ENCODE results near the gene RIGI.
"Not testable (repeated sequence)": the region's sequence is repeated elsewhere in the genome, so short reads cannot be mapped to it uniquely, and the experiment has no call there.

RIGI gene

GRCh38 chr9:32526041-32526706 is at the start of gene RIGI:
RIGI (minus strand) TSS chr9:32526196; CDS start chr9:32526166, 30 bp downstream.
- DNase-seq = no peak

GRCh38 chr9:32574858-32575257 is 48.9 kb upstream of the RIGI start:
- DNase-seq = no peak

GRCh38 chr9:32573821-32574220 is 47.8 kb upstream of the RIGI start:
- no peak for DNase-seq

GRCh38 chr9:32572900-32573523 is 47.0 kb upstream of the RIGI start, which contains the start of gene NDUFB6:
NDUFB6 (minus strand) TSS chr9:32573159; CDS start chr9:32573060, 99 bp downstream.
- DNase-seq = peak; percentile 91

GRCh38 chr9:32571969-32572899 is 46.2 kb upstream of the RIGI start:
- no peak for DNase-seq

- no peak for DNase-seq
These were observed 44.3 kb upstream of the RIGI start for GRCh38 chr9:32570262-32570661.

GRCh38 chr9:32566770-32567169 is 40.8 kb upstream of the RIGI start:
- DNase-seq = no peak

- no peak for DNase-seq
These were observed 40.0 kb upstream of the RIGI start for GRCh38 chr9:32565967-32566366.

GRCh38 chr9:32558408-32558934 is 32.5 kb upstream of the RIGI start:
- no peak for DNase-seq

- DNase-seq = no peak
These were observed 28.6 kb upstream of the RIGI start for GRCh38 chr9:32554591-32554990.

- no peak for DNase-seq
These were observed 28.1 kb upstream of the RIGI start for GRCh38 chr9:32554107-32554506.

- DNase-seq = peak; percentile 89
These were observed 26.3 kb upstream of the RIGI start, which contains the start of the genes SMIM27 and TOPORS for GRCh38 chr9:32552172-32552872. SMIM27 (plus strand) TSS chr9:32552327; CDS start chr9:32552435, 108 bp downstream. TOPORS (minus strand) TSS chr9:32552586; CDS start chr9:32552436, 150 bp downstream.

- DNase-seq = peak; percentile 78
These were observed 25.5 kb upstream of the RIGI start for GRCh38 chr9:32551276-32552051.

- peak; percentile 93 for DNase-seq
These were observed 24.7 kb upstream of the RIGI start for GRCh38 chr9:32550562-32551275.

GRCh38 chr9:32550150-32550561 is 24.2 kb upstream of the RIGI start:
- no peak for DNase-seq

- DNase-seq = not testable (repeated sequence)
These were observed 22.2 kb upstream of the RIGI start for GRCh38 chr9:32548213-32548612.

GRCh38 chr9:32545884-32546283 is 19.9 kb upstream of the RIGI start:
- no peak for DNase-seq

GRCh38 chr9:32543047-32543446 is 17.1 kb upstream of the RIGI start:
- DNase-seq = no peak

- no peak for DNase-seq
These were observed 7.8 kb upstream of the RIGI start for GRCh38 chr9:32533816-32534215.

- DNase-seq = no peak
These were observed 7.3 kb upstream of the RIGI start for GRCh38 chr9:32533336-32533735.

- no peak for DNase-seq
These were observed 682 bp upstream of the RIGI start for GRCh38 chr9:32526707-32527048.
